ENCODE measurements around the gene MCCC1.

DNA sequence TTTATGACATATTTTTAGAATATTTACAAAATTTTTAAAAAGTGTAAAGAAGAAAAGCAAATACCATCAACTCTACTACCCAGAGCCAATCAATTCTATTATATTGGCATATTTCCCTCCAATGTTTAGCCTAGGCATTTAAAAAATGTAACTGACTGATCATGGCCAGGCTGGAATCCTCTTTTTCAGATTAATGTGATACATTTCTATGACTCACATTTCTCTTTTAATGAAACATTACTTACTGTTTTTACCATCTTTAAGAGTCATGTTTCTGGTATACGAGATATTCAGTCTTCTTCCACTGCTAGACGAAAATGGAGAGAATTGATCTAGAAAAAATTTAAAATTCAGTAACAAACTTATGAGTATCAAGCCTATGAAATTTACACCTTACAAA lies 65.5 kb downstream of the MCCC1 start:
- TF ChIP-seq, protein P1, sequence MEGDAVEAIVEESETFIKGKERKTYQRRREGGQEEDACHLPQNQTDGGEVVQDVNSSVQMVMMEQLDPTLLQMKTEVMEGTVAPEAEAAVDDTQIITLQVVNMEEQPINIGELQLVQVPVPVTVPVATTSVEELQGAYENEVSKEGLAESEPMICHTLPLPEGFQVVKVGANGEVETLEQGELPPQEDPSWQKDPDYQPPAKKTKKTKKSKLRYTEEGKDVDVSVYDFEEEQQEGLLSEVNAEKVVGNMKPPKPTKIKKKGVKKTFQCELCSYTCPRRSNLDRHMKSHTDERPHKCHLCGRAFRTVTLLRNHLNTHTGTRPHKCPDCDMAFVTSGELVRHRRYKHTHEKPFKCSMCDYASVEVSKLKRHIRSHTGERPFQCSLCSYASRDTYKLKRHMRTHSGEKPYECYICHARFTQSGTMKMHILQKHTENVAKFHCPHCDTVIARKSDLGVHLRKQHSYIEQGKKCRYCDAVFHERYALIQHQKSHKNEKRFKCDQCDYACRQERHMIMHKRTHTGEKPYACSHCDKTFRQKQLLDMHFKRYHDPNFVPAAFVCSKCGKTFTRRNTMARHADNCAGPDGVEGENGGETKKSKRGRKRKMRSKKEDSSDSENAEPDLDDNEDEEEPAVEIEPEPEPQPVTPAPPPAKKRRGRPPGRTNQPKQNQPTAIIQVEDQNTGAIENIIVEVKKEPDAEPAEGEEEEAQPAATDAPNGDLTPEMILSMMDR (conservative IDR thresholded peaks at IDR 0.05; ENCODE audit: low read length): no peak
- TF ChIP-seq EZH2phosphoT487 (IDR thresholded peaks at IDR 0.05; ENCODE audit: borderline replicate concordance): no peak
